ENCODE measurements around the gene NDUFS8.
A peak's percentile ranks its signal among the peaks of the same experiment; 100 is the strongest.
"Not testable (repeated sequence)": the region's sequence is repeated elsewhere in the genome, so short reads cannot be mapped to it uniquely, and the experiment has no call there.

Gene NDUFS8

GRCh38 chr11:68030318-68031143 lies at the start of gene NDUFS8:
Gene NDUFS8 (plus strand): TSS chr11:68030681. CDS start chr11:68032152, 1,471 bp downstream.
- DNase-seq (ENCODE audit: low spot score), result peak; percentile 97

- not testable (repeated sequence) for DNase-seq (ENCODE audit: low spot score)
These were observed 49.3 kb upstream of the NDUFS8 start for GRCh38 chr11:67981226-67981625.

- DNase-seq (ENCODE audit: low spot score), result not testable (repeated sequence)
These were observed 48.1 kb upstream of the NDUFS8 start for GRCh38 chr11:67982255-67982857.

GRCh38 chr11:67983951-67984350 lies 46.5 kb upstream of the NDUFS8 start:
- DNase-seq (ENCODE audit: low spot score), result no peak

DNA sequence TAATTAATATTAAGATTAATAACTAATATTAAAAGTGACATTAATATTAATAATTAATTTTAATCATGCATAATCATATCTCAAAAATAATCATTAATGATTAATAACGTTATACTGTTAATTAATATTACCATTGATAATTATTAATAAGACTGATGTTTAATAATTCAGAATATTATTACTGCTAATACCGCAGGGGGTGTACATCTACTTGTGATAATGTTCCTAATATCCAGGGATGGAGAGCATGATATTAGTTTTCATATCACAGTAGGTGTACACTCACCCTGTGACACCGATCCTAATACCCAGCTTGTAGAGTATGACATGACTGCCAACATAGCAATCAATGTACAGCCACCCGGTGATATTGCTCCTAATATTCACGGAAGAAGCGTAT lies 45.2 kb upstream of the NDUFS8 start:
- not testable (repeated sequence) for DNase-seq (ENCODE audit: low spot score)

GRCh38 chr11:67990546-67991346 lies 39.7 kb upstream of the NDUFS8 start:
- not testable (repeated sequence) for DNase-seq (ENCODE audit: low spot score)

GRCh38 chr11:67991347-67992121 lies 38.9 kb upstream of the NDUFS8 start:
- DNase-seq (ENCODE audit: low spot score), result not testable (repeated sequence)

GRCh38 chr11:67993821-67994220 lies 36.7 kb upstream of the NDUFS8 start:
- DNase-seq (ENCODE audit: low spot score), result not testable (repeated sequence)

DNA sequence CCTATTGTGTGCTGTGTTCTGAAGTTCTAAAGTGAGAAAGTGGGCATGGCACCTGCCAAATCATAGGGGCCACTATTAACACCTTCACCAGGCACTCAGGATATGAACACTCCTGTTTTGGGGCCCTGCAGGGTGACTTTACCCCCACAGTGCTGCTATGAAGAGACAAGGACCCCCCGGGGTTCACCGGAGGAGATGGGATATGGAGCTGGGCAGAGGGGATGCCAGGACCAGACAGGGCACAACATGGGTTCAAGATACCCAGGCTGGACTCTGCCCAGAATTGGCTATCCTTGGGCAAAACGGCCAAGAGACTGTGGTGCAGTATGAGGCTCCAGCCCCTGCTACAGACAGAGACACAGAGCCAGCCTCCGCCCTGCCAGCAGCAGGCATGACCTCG lies 36.1 kb upstream of the NDUFS8 start:
- DNase-seq (ENCODE audit: low spot score), result not testable (repeated sequence)

DNA sequence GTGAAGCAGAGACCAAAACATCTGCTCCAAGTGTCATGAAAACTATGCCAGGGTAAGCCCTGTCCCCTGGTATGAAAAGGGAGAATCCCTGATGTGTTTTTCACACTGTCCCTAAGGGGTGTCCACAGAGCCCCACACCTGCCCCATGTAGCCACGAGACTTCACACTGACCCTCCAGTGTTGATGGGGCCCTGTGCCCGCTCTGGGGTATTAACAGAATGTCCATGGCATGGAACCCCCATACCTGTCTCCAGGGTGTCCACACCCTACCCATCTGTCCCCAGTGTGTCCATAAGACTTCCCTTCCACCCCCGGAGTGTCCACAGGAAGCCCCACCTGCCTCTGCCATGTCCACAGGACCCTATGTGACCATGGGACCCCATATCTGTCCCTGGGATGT lies 35.4 kb upstream of the NDUFS8 start:
- not testable (repeated sequence) for DNase-seq (ENCODE audit: low spot score)

DNA sequence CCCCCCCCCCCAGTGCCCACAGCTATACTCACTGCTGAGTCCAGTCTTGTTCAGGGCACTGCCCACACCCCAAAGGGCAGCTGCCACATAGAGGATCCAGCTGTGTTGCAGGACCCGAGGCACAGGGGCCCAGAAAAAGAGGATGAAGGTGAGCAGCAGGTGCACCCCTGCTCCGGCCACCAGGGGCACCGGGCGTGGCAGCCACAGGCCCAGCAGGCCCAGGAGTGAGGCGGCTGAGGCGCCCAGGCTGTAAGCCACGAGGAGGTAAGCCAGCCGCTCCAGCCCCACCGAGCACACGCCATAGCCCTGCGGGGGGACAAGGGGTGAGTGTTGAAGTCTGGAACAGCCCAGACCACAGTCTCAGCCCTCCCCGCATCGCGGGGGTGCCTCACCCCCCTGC lies 34.9 kb upstream of the NDUFS8 start:
- DNase-seq (ENCODE audit: low spot score), result not testable (repeated sequence)

- no peak for DNase-seq (ENCODE audit: low spot score)
These were observed 34.4 kb upstream of the NDUFS8 start for GRCh38 chr11:67996051-67996450.

DNA sequence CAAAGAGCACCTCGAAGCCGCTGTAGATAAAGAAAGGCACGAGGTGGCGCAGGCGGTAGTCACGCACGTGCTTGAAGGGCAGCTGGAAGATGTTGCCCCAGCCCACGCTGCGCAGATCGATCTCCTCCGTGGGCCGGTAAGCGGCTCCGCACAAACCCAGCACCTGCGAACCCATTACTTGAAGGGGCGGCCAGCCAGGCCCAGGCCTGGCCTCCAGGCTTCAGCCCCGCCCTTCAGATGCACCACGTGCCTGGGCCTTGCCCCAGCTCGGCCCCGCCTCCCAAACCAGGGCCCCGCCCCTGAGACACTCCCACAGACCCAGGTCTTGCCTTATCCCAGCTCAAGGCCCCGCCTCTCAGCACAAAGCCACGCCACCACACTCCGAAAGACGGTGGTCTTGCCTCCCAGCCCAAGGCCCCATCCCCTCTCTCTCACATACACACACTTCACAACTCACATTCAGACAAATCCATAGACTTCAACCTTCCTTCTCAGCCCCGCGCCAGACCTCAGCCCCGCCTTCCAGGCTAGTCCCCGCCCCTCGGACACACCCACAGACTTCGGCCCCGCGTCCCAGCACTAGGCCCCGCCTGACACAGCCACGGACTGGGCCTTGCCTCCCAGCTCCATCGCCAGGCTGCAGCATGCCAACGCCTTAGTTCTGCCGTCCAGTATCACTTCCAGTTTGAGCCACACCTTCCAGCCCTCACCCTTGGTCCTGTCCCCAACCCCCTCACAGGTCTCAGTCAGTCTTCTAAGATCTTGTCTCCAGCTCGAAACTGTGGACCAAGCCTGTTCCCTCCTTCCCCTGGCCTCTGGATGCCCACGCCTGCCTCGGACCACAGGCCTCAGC lies 33.6 kb upstream of the NDUFS8 start:
- DNase-seq (ENCODE audit: low spot score), result no peak

DNA sequence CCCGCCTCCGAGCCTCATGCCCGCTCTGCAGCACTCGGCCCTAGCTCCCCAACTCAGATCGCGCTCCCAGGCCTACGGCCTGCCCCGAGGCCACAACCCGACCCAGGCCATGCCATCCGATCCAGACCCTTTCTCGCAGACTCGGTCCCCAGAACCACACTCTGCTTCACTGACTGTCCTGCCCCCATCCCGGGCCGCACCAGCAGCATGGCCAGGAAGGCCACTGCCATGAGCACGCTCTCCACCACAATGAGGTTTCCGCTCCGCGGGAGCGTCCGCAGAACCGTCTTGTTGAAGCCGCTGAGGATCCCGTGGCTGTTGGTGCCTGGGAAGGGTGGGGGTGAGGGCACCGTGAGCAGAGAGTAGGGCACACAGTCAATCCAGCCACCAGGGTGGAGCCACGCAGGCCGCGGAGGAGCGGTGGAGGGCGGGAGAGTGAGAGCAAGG lies 33.0 kb upstream of the NDUFS8 start:
- no peak for DNase-seq (ENCODE audit: low spot score)

GRCh38 chr11:67998150-67999045 lies 32.1 kb upstream of the NDUFS8 start:
- DNase-seq (ENCODE audit: low spot score), result no peak

DNA sequence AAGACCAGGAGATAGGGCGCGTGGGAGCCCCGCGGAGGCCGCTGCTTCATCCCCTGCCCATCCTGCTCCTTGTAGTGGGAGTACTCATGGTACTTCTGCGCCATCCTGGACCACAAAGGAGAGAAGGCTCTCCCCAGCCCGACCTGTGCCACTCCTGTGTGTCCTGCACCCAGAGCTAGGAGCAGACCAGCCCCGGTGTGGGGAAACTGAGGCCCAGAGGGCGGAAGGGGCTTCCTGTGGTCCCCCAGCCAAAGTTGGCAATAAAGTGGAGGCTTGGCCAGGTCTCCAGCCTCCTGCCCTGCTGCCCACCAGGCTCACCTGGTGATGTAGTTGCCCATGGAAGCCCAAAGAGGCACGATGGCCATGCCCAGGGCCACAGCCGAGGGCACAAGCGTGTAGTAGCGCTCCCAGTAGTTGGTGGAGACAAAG lies 31.3 kb upstream of the NDUFS8 start:
- DNase-seq (ENCODE audit: low spot score), result no peak

DNA sequence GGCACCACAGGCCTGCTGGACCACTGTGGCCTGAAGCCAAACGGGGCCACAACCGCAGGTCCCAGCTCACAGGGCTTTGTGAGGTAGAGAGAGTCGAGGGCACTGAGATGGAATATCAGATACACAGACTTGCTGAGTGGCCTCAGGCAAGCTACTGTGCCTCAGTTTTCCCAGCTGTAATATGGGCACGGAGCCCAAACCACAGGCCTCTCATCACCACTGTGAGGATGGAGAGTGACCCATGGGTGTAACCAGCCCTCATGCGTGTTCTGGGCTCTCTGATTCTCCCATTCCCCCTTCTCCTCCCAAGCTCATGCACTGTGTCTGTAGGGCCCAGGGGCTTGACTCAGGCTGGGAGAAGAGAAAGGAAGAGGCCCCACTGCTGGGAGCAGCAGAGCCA lies 30.8 kb upstream of the NDUFS8 start:
- DNase-seq (ENCODE audit: low spot score), result no peak

- no peak for DNase-seq (ENCODE audit: low spot score)
These were observed 27.9 kb upstream of the NDUFS8 start for GRCh38 chr11:68002575-68002937.

DNA sequence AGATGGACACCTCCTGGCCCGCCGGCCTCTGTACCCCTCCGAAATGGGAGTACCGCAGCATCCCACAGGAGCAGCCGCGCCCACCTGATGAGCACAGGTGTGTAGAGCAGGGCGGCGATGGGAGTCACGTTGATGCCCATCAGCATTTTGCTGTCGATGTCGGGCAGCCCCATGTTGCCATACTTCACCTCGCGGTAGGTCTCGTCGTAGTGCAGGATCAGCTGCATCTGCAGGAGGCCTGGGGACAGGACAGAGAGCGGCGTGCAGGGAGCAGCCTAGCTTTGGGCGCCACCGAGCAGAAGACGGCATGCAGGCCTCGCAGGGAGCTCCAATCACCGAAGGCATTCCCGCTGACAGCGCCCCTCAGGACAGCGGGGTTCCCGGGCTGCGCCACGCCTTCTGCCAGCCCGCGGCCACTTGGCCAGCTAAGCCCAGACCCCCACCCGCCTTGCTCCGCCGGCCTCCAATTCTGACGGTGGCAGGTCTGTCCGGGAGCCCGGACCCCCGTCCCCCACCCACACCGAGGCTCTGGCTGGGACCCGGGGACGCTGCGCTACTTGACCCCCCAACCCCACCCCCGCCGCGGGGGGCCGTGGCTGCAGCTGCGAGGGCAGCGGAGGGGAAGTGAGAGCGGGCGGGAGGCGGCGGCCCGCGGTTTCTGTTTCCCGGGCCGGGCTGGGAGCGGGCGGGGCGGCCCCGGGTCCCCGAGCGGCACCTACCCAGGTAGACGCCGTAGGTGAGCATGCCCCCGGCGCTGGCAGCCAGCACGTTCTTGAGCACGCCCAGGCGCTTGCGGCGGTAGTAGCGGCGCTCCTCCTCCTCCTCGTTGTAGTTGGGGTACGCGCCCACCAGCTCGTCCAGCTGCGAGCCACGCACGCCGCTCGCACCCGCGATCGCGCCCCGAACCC lies 27.3 kb upstream of the NDUFS8 start:
- DNase-seq (ENCODE audit: low spot score), result peak; percentile 55
